ENCODE results near the gene MT1B. TPM values are rescaled to one million over a fixed set of nuclear protein-coding genes. Genes with fewer than 3 reads are reported as not detected.
"Not testable (repeated sequence)": the region's sequence is repeated elsewhere in the genome, so short reads cannot be mapped to it uniquely, and the experiment has no call there.

Gene MT1B
- total RNA-seq, 2 experiments from 2014 or later: not detected

DNA sequence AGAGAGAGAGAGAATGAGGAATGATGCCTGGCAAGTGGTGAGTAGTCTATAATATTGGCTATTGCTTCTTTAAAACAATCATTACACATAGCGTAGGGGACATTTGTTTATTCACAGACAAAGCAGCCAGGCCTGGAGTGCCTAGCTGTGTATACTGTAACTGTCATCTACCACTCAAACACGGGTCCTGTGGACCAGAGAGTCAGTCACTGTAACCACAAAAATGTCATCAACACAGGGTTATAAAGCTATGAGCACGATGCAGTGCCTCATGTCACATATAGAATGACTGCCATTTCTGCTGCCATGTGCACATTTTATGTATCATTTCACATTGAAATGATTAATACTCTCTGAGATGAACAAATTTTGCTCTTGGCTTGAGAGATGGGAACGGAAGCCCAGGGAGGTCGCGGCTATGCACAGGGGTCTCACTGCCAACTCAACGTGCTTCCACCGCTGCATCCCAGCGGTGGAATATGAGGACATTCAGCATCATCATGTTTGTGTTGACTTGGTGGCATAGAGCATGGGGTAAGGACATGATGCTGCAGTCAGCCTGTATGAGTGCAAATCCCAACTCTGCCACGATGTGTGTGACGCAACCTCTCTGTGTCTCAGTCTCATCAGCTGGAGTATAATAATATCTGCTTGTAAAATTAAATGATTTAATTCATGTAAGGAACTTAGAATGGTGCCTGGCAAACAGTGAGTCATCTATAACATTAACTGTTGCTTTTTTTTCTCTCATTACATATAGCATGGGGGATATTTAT lies 21.3 kb downstream of the MT1B start:
- CTCF ChIA-PET: interaction anchor here (0.8 to 1.7 kb wide), 9 partner anchors 8 to 97 kb away, joined by 3 to 15 read pairs (median 4); no protein-coding TSS in a partner anchor
- peaks cover 35% of the 10 kb centered on the region for H3K27me3 Mint-ChIP-seq (ENCODE audit: low read depth)
- no peaks in the 10 kb centered on the region for H3K9me3 Mint-ChIP-seq
- no peak overlapping the region for H3K27ac Mint-ChIP-seq
- intact Hi-C loops (cut with micrococcal nuclease): no loop called here
- H3K4me3 Mint-ChIP-seq: no peak overlapping the region
- no peaks in the 10 kb centered on the region for H3K36me3 Mint-ChIP-seq (ENCODE audit: low read depth)
- no peak for DNase-seq
- peaks cover 26% of the 10 kb centered on the region for H3K4me1 Mint-ChIP-seq (ENCODE audit: low read depth)

DNA sequence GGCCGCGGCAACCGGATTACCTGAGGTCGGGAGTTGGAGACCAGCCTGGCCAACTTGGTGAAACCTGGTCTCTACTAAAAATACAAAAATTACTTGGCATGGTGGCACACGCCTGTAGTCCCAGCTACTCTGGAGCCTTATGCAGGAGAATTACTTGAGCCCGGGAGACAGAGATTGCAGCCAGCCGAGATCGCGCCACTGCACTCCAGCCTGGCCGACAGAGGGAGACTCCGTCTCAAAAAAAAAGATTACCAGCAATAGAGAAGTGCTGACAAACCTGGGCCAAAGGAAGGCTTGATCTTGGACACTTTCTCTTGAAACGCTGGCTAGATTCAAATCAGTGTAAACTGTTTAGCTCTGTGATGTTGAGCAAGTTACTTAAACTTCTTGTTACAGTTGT lies 22.2 kb downstream of the MT1B start:
- H3K27me3 Mint-ChIP-seq (ENCODE audit: low read depth): peaks cover 26% of the 10 kb centered on the region

DNA sequence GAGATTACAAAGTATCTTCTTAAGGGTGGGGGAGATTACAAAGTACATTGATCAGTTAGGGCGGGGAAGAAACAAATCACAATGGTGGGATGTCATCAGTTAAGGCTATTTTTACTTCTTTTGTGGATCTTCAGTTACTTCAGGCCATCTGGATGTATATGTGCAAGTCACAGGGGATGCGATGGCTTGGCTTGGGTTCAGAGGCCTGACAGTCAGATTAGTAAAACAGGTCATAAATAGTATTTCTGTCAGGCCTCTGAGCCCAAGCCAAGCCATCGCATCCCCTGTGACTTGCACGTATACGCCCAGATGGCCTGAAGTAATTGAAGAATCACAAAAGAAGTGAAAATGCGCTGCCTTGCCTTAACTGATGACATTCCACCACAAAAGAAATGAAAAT lies 22.9 kb downstream of the MT1B start:
- H3K27ac Mint-ChIP-seq; H3K9me3 Mint-ChIP-seq; H3K4me3 Mint-ChIP-seq; DNase-seq; H3K36me3 Mint-ChIP-seq (ENCODE audit: low read depth): not testable (repeated sequence)
- peaks cover 15% of the 10 kb centered on the region for H3K4me1 Mint-ChIP-seq (ENCODE audit: low read depth)
- intact Hi-C loops (cut with micrococcal nuclease): loop anchor here (1.0 kb wide), 2 partner anchors 8 to 28 kb away; partner anchors contain the start of gene MT1X
- peaks cover 21% of the 10 kb centered on the region for H3K27me3 Mint-ChIP-seq (ENCODE audit: low read depth)
- CTCF ChIA-PET: interaction anchor here (0.7 to 1.7 kb wide), 3 partner anchors 27 to 119 kb away, joined by 3 to 15 read pairs (median 5); no protein-coding TSS in a partner anchor

More for the DNA sequence above, 22.2 kb downstream of the MT1B start:
- no peak overlapping the region for H3K27ac Mint-ChIP-seq
- DNase-seq: peak; percentile 52
- intact Hi-C loops (cut with micrococcal nuclease): loop anchor here (1.0 kb wide), 2 partner anchors 8 to 28 kb away; partner anchors contain the start of gene MT1X
- CTCF ChIA-PET: interaction anchor here (0.6 to 1.7 kb wide), 9 partner anchors 8 to 119 kb away, joined by 3 to 15 read pairs (median 3); partner anchors contain the start of gene MT1X
- H3K36me3 Mint-ChIP-seq (ENCODE audit: low read depth): no peaks in the 10 kb centered on the region
- H3K4me3 Mint-ChIP-seq: no peak overlapping the region
- peaks cover 18% of the 10 kb centered on the region for H3K4me1 Mint-ChIP-seq (ENCODE audit: low read depth)
- no peaks in the 10 kb centered on the region for H3K9me3 Mint-ChIP-seq

DNA sequence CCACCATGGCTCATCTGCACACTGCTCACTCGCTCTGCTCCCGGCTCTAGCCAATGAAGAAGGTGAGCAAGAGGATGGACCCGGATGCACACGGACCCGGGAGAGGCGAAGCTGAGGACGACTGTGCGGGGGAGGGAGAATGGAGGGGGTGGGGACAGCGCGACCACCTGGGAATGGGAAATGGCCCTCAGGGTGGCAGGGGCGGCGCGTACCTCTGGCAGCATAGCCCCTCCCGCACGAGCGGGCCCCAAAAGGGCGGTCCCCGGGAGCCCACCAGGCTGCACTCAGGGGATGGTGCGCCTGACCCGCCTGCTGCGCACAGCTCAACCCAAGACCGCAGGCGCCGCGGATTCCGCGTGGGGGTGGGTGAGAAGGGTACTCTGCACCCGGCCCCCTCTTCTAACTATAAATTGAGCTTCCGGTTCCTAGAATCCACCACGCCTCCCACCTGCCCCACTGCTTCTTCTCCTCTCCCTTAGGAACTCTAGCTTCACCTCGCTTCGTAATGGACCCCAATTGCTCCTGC lies 24.1 kb downstream of the MT1B start:
- no peak overlapping the region for H3K27ac Mint-ChIP-seq
- H3K4me1 Mint-ChIP-seq (ENCODE audit: low read depth): peaks cover 11% of the 10 kb centered on the region
- CTCF ChIA-PET: interaction anchor here (0.8 to 1.4 kb wide), 3 partner anchors 13 to 31 kb away, joined by 3 to 13 read pairs (median 3); no protein-coding TSS in a partner anchor
- peaks cover 10% of the 10 kb centered on the region for H3K27me3 Mint-ChIP-seq (ENCODE audit: low read depth)
- no peaks in the 10 kb centered on the region for H3K9me3 Mint-ChIP-seq
- intact Hi-C loops (cut with micrococcal nuclease): loop anchor here (1.0 kb wide), 1 partner anchor 7 kb away; the partner anchor contains the start of gene MT1G
- peak overlapping the region; percentile 55 for H3K4me3 Mint-ChIP-seq
- H3K36me3 Mint-ChIP-seq (ENCODE audit: low read depth): no peaks in the 10 kb centered on the region
- DNase-seq: peak; percentile 73

DNA sequence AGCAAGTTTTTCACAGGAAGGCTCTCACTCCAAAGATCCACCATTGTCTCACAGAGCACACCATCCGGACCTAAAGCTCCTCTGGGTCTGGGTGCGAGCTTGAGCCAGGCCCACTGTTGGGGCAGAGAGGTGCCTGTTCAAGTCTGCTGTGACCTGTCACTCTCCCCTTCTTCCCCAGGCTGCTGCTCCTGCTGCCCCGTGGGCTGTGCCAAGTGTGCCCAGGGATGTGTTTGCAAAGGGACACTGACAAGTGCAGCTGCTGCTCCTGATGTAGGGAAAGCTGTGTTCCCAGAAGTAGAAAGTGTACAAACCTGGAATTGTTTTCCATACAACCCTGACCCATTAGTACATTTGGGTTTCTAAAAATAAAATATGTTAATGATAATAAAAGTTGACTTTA lies 25.8 kb downstream of the MT1B start:
- peaks cover 15% of the 10 kb centered on the region for H3K4me1 Mint-ChIP-seq (ENCODE audit: low read depth)
- H3K36me3 Mint-ChIP-seq (ENCODE audit: low read depth): no peaks in the 10 kb centered on the region
- DNase-seq: no peak
- H3K9me3 Mint-ChIP-seq: no peaks in the 10 kb centered on the region
- no peak overlapping the region for H3K4me3 Mint-ChIP-seq
- intact Hi-C loops (cut with micrococcal nuclease): no loop called here
- CTCF ChIA-PET: interaction anchor here (0.6 to 0.7 kb wide), 3 partner anchors 23 to 836 kb away, joined by 3 read pairs; partner anchors contain the start of gene MT2A
- no peak overlapping the region for H3K27ac Mint-ChIP-seq
- H3K27me3 Mint-ChIP-seq (ENCODE audit: low read depth): peaks cover 4% of the 10 kb centered on the region

DNA sequence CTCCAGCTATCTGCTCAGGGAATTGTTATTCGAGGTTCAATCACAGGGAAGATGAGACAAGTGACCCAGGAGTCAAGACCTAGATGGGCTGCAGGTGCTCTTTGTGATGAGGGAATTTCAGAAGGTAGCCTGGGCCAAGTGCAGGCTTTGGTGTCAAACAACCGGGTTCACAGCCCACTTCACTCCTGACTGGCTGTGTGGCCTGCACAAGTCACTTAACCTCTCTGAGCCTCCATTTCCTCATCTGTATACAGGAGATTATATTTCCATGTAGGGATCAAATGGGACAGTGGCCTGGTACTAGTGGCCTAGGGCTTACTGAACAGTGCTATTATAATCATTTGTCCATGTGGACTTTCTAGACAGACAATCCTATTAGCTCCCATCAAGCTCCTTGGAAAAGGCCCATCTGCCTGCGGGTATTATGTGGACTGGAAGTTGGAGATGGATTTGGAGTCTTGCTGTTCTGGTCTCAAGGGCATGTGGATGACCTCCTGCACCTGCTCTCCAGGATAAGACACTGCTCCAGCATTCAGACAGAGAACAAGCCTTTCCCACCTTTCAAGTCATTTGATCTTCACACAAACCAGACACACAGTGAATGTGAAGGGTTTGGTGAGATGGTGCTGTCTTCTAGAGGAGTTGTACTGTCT lies 27.5 kb downstream of the MT1B start:
- Mint-ChIP-seq H3K9me3 (no peaks in the 10 kb centered on the region), H3K27me3 (ENCODE audit: low read depth) (peaks cover 4% of the 10 kb centered on the region), H3K36me3 (ENCODE audit: low read depth) (no peaks in the 10 kb centered on the region), H3K4me1 (ENCODE audit: low read depth) (peaks cover 27% of the 10 kb centered on the region), H3K27ac (no peak overlapping the region), H3K4me3 (no peak overlapping the region)
- intact Hi-C loops (cut with micrococcal nuclease): no loop called here
- DNase-seq: no peak
- CTCF ChIA-PET: interaction anchor here (1.0 kb wide), 1 partner anchor 22 kb away, joined by 5 read pairs; no protein-coding TSS in a partner anchor

DNA sequence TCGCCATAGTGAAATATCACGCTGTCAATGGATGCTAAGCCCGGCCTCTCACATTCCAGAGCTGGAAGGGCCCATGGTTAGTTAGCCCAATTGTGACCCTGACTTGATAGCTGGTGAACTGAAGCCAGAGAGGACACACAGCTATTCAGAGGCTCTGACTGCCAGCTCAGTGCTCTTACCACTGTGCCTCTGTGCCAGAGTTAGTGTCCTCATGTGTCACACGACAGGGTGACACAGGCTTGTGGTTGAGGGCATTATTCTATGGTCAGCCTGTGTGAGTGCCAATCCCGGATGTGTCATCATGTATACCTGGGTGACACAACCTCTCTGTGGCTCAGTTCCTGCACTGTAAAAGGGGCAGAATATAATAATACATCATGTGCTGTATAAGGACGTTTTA lies 28.1 kb downstream of the MT1B start:
- Mint-ChIP-seq H3K4me3 (no peak overlapping the region), H3K27me3 (ENCODE audit: low read depth) (peaks cover 4% of the 10 kb centered on the region), H3K27ac (no peak overlapping the region), H3K9me3 (no peaks in the 10 kb centered on the region), H3K36me3 (ENCODE audit: low read depth) (no peaks in the 10 kb centered on the region), H3K4me1 (ENCODE audit: low read depth) (peaks cover 28% of the 10 kb centered on the region)
- intact Hi-C loops (cut with micrococcal nuclease): loop anchor here (5.0 kb wide), 1 partner anchor 252 kb away; the partner anchor contains the start of gene HERPUD1
- DNase-seq: no peak
- CTCF ChIA-PET: no interaction called here

DNA sequence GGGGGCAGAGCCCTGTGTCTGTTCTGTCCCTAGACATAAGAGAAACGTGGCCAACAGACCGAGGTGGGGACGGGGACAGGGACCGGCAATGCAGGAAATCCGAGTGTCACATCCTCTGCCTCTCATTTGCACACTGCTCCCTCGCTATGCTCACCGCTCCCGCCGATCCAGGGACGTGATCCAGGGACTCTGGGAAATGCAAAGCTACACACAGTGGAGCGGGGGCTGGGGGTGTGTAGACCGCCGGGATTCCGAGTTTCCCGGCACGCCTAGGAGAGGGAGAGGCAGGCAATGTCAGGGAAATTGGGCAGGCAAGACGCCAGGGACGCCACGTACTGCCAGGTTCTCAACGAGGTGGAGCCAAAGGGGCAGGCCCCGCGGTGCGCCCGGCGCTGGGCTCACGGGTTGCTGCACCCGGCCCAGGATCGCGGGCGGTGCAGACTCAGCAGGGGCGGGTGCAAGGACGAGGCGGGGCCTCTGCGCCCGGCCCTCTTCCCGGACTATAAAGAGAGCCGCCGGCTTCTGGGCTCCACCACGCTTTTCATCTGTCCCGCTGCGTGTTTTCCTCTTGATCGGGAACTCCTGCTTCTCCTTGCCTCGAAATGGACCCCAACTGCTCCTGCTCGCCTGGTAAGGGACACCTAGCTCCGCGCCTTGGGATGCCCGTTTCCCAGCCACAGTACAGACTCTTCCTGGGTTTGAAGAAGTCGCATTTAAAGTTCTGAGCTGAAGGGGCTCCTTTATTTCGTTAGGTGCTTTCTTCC lies 30.4 kb downstream of the MT1B start, which contains the start of gene MT1X:
Gene MT1X, plus strand, starts transcription at position 532 of the 764 bp plus-strand sequence. Its CDS starts 71 bp downstream, at position 603.
- Mint-ChIP-seq H3K36me3 (ENCODE audit: low read depth) (peaks cover 4% of the 10 kb centered on the region), H3K27me3 (ENCODE audit: low read depth) (no peaks in the 10 kb centered on the region), H3K4me1 (ENCODE audit: low read depth) (peaks cover 19% of the 10 kb centered on the region), H3K9me3 (peaks cover 3% of the 10 kb centered on the region), H3K27ac (peak within 1 kb of the TSS; percentile 96), H3K4me3 (peak within 1 kb of the TSS; percentile 92)
- DNase-seq: peak; percentile 95
- CTCF ChIA-PET: interaction anchor here (1.0 to 3.9 kb wide), 4 partner anchors 8 to 106 kb away, joined by 3 to 19 read pairs (median 4); no protein-coding TSS in a partner anchor
- intact Hi-C loops (cut with micrococcal nuclease): loop anchor here (1.0 to 5.0 kb wide), 12 partner anchors 8 to 325 kb away; partner anchors contain the start of genes HERPUD1, MT1E, MT1F and MT1G

DNA sequence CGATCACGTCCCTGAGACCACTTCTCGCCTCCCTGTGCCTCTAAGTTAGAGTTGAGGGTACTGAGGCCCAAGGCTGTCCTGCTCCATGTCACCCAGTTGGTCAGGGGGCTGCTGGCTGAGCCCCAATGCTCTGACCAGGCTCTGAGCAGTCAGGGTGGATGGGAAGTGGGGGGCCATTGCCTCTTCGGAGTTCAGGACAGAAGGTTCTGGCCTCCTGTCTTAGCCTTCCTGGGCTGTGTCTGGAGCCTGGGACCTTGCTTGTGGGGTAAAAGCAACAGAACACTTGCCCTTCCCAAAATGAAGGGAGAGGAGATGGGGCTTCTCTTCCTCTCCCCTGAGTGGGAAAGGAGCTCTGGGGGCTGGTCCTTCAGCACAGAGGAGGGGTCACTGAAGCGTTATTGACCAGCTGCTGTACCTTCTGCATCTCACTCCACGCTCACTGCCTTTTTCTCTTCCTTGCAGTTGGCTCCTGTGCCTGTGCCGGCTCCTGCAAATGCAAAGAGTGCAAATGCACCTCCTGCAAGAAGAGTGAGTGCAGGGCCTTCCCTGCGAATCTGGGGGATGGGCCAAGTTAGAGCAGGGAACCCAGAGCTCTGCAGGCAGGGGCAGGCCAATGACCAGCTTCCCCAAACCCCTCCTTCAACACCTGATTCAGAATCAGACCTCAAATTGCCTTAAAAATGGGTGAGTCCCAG lies 31.2 kb downstream of the MT1B start:
- peak; percentile 28 for DNase-seq
- CTCF ChIA-PET: interaction anchor here (1.2 to 3.9 kb wide), 4 partner anchors 9 to 169 kb away, joined by 3 to 19 read pairs (median 4); no protein-coding TSS in a partner anchor
- H3K9me3 Mint-ChIP-seq: peaks cover 3% of the 10 kb centered on the region
- peak overlapping the region; percentile 83 for H3K27ac Mint-ChIP-seq
- peak overlapping the region; percentile 92 for H3K4me3 Mint-ChIP-seq
- intact Hi-C loops (cut with micrococcal nuclease): loop anchor here (1.0 to 5.0 kb wide), 12 partner anchors 9 to 326 kb away; partner anchors contain the start of genes HERPUD1, MT1E, MT1F and MT1G
- H3K27me3 Mint-ChIP-seq (ENCODE audit: low read depth): no peaks in the 10 kb centered on the region
- peaks cover 4% of the 10 kb centered on the region for H3K36me3 Mint-ChIP-seq (ENCODE audit: low read depth)
- H3K4me1 Mint-ChIP-seq (ENCODE audit: low read depth): peaks cover 19% of the 10 kb centered on the region

DNA sequence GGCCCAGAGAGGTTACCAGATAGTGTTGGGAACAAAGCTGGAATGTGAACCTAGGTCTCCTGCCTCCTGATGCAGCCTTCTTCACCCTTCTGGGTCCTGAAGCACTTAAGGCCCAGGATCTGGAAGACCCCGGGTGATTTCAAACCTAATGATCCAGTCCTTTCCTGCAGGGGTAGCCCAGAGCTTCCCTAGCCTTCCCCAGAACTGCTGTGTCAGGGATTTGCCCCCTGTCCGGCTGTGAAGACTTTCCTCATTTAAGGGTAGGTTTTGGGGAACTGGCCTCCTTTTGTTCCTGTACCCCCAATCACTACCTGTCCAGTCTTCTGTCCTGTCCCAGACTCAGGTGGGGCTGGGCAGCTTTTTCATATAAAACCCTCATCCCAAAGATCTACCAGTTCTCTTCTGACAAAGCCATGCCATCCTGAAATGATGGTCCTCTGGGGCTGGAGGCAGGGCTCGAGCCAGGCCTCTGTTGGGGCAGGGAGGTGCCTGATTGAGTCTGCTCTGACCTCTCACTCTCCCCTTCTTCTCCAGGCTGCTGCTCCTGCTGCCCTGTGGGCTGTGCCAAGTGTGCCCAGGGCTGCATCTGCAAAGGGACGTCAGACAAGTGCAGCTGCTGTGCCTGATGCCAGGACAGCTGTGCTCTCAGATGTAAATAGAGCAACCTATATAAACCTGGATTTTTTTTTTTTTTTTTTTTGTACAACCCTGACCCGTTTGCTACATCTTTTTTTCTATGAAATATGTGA lies 31.9 kb downstream of the MT1B start:
- CTCF ChIA-PET: interaction anchor here (0.6 to 3.9 kb wide), 5 partner anchors 19 to 490 kb away, joined by 3 to 19 read pairs (median 5); no protein-coding TSS in a partner anchor
- H3K27ac Mint-ChIP-seq: no peak overlapping the region
- H3K27me3 Mint-ChIP-seq (ENCODE audit: low read depth): no peaks in the 10 kb centered on the region
- no peak for DNase-seq
- H3K9me3 Mint-ChIP-seq: peaks cover 3% of the 10 kb centered on the region
- intact Hi-C loops (cut with micrococcal nuclease): loop anchor here (2.0 to 5.0 kb wide), 2 partner anchors 19 to 249 kb away; partner anchors contain the start of gene HERPUD1
- H3K4me1 Mint-ChIP-seq (ENCODE audit: low read depth): peaks cover 19% of the 10 kb centered on the region
- H3K4me3 Mint-ChIP-seq: peak overlapping the region; percentile 92
- peaks cover 6% of the 10 kb centered on the region for H3K36me3 Mint-ChIP-seq (ENCODE audit: low read depth)

All from activated naive CD4-positive, alpha-beta T cell treated with anti-CD3 and anti-CD28 coated beads for 36 hours (primary cell).